ENCODE results near the gene APOB.

DNA sequence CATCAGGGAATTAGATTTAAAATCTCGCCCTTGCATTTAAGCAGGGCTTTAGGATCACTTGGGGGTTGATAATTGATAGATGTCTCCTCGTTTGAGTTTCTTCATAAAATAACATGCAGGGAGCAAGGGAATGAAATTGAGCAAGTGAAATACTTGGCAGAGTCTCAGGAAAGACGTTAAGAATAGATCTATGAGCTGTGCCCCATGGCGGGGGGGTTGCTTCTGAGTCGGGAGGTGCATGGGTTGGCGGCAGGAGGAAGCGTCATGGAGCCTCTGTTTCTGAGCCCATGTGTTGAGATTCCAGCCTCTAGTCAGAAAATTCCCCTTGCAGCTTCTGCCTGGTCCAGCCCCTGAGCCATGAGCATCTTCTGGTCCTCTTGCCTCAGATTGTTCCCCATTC, 82.0 kb downstream of the APOB start:
- TF ChIP-seq, protein P1, sequence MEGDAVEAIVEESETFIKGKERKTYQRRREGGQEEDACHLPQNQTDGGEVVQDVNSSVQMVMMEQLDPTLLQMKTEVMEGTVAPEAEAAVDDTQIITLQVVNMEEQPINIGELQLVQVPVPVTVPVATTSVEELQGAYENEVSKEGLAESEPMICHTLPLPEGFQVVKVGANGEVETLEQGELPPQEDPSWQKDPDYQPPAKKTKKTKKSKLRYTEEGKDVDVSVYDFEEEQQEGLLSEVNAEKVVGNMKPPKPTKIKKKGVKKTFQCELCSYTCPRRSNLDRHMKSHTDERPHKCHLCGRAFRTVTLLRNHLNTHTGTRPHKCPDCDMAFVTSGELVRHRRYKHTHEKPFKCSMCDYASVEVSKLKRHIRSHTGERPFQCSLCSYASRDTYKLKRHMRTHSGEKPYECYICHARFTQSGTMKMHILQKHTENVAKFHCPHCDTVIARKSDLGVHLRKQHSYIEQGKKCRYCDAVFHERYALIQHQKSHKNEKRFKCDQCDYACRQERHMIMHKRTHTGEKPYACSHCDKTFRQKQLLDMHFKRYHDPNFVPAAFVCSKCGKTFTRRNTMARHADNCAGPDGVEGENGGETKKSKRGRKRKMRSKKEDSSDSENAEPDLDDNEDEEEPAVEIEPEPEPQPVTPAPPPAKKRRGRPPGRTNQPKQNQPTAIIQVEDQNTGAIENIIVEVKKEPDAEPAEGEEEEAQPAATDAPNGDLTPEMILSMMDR (conservative IDR thresholded peaks at IDR 0.05): no peak
- TF ChIP-seq ZFX (IDR thresholded peaks at IDR 0.05): no peak

Data from C4-2B (cell line).